ENCODE results near the gene B4GALT4.

DNA sequence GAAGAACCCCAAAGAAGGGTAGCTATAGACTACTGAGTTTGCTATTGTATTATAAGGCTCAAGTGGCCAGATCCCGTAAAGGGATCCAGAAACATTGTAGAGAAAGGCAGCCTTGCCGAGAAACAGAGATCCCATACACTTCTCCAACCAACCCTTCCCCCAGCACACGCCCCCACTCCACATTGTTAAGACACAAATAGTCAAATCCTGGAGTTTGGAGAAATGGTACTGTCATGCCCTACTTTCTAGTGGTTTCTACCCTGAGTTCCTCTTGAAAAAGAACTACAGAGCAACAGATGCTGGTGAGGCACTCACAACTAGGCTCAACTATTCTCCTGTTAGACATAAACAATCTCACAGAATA lies 33.2 kb downstream of the B4GALT4 start:
- TF ChIP-seq CEBPB (IDR thresholded peaks at IDR 0.05), result no peak
- no peak for TF ChIP-seq TAF1 (IDR thresholded peaks at IDR 0.05; ENCODE audit: low read depth)
- no peak for TF ChIP-seq RAD21 (IDR thresholded peaks at IDR 0.05; ENCODE audit: low read depth)
- TF ChIP-seq, protein P1, sequence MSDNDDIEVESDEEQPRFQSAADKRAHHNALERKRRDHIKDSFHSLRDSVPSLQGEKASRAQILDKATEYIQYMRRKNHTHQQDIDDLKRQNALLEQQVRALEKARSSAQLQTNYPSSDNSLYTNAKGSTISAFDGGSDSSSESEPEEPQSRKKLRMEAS (IDR thresholded peaks at IDR 0.05), result no peak
- no peak for TF ChIP-seq EP300 (IDR thresholded peaks at IDR 0.05; ENCODE audit: borderline replicate concordance)
- TF ChIP-seq YY1 (IDR thresholded peaks at IDR 0.05; ENCODE audit: low read depth), result no peak
- TF ChIP-seq FOXM1 (IDR thresholded peaks at IDR 0.05; ENCODE audit: borderline replicate concordance, low read depth), result no peak

Data from Ishikawa (cell line).